HK-2 (cell line): ENCODE measurements around the gene ARL4D.
"Not testable (repeated sequence)": the region's sequence is repeated elsewhere in the genome, so short reads cannot be mapped to it uniquely, and the experiment has no call there.

ENCODE experiments used
- DNase-seq: peaks from one replicate; pipeline ENCODE4 v3.0.0-alpha.2; 2018; ENCODE audit not compliant: unreplicated experiment

Gene ARL4D, protein sequence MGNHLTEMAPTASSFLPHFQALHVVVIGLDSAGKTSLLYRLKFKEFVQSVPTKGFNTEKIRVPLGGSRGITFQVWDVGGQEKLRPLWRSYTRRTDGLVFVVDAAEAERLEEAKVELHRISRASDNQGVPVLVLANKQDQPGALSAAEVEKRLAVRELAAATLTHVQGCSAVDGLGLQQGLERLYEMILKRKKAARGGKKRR

DNA sequence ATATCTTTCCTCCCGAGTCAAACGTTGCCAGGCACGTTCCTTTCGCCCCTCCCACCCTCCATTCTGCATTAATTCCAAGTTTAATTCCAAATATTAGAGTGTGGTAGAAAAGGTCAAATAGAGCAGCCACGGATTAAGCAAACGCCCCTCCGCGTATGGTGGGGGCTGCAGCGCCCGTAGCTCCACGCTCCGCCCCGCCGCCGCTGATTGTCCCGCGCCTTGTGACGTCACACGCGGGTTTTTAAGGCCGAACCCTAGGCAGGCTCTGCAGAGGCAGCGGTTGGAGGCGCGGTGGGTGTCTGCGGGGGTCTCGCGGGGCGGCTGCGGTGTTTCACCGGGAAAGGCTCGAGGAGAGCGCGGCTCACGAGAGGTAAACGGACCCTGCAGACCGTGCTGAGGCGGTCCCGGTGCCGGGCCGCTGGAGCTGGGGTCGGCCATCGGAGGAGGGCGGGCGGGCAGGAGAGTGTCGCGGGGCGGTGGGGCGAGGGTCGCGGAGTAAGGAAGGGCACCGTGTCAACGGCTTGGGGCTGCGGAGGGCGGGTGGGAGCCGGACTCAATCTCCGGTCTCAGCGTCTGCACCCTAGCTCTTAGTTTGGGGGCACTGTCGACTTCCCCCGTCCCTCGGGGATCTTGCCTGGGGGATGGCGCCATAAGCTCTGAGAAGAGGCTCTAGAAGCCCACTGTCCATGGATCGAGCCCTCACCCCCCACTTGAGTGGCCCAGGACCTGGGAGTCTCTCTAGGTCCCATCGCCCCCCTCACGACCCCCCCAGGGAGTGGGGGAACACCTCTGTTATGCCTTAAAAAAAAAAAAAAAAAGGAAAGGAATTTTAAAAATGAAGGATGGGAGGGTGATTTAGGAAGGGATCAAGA is at the start of gene ARL4D:
ARL4D (plus strand) TSS at position 270 of the 872 bp plus-strand sequence. CDS start 740 bp downstream, outside the sequence.
- DNase-seq: peak; percentile 71

DNA sequence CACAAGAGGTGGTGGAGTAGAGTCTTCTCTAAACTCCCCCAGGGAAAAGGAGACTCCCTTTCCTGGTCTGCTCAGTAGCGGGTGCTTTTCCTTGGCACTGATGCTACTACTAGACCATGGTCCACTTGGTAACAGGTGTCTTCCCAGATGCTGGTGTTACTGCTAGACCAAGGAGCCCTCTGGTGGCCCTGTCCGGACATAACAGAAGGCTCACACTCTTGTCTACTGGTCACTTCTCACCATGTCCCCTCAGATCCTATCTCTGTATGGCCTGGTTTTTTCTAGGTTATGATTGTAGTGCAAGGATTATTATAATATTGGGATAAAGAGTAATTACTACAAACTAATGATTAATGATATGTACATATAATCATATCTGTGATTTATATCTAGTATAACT is 49.7 kb upstream of the ARL4D start:
- no peak for DNase-seq

- DNase-seq: no peak
Observed at GRCh38 chr17:43350888-43351361, 47.9 kb upstream of the ARL4D start.

DNA sequence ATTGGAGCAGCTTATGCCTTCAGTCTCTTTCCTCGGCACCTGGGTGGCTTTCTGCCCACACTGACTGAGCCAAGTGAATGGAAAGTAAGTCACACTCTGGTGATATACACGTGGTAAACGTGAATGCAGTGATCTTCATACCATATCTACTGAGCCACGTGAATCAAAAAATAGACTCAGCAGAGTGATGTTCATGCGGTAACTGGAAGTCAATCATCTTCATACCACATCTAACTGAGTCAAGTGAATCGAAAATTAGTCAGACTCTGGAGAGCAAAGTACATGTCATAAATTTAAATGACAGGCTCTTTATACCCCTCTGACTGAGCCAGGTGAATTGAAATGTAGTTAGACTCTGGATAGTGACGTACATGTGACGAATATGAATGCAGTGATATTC is 47.1 kb upstream of the ARL4D start:
- DNase-seq: no peak

GRCh38 chr17:43352579-43353331 is 46.0 kb upstream of the ARL4D start:
- DNase-seq: no peak

DNA sequence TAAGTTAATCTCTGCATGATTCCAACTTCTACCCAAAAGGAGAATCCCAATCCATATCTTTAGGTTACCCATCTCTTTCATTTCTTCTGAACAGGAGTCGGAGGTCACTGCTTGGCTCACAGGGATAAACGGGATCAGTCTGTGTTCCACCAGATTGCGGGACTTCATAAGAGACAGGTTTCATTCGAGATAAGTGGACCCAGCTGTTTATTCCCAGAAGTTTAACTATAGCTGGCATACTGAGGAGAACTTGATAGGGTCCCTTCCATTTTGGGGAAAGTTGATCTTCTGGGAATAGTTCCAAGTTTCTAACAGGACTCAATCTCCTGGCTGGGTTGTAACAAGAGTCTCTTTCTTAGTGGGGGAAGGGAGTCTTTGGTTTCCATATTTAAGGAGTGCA is 45.4 kb upstream of the ARL4D start:
- no peak for DNase-seq

DNA sequence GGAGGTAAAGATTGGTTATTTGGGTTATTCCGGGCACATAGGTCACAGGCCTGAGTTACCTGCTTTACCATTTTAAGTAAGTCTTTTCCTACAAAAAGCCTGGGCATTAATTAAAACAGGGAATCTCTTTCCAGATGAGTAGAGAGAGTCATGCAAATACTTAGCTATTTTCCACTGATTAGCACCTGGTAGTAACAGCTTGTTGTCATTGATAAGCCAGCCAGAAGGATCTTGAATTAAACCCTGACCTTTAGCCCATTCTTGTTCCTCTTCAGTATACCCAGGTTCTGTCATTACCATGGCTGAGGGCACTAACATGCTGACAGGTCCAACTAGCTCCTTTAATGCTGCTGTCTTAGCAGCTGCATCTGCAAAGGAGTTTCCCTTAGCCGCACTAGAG is 44.4 kb upstream of the ARL4D start:
- no peak for DNase-seq

GRCh38 chr17:43356450-43356849 is 42.3 kb upstream of the ARL4D start:
- DNase-seq: no peak

GRCh38 chr17:43356999-43357398 is 41.8 kb upstream of the ARL4D start:
- DNase-seq: peak; percentile 61

DNA sequence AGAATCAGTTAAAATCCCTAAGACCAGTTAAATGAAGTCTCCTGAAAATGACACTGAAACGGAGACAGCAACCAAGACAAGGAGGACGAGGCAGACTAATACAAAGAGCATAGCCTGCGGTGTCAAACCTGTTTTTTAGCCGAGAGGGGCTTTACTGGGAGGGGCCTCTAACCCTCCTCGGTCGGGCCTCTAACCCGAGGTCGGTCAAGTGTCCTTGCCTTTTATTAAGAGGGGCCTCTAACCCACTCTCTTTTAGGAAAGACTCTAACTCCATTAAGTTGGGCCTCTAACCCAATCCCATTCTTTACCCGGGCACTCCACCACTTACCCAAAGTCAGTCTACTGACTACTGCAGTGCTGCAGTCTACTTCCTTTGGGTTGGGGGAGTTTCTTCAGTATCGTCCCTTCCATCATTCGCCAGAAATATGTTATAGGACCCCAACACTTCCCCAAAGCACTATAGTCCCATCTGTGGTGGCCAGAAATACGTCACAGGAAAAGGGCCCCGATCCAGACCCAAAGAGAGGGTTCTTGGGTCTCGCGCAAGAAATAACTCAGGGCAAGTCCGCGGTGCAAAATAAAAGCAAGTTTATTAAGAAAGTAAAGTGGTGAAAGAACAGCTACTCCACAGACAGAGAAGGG is 39.2 kb upstream of the ARL4D start:
- DNase-seq: no peak

GRCh38 chr17:43360376-43360738 is 38.4 kb upstream of the ARL4D start:
- DNase-seq: peak; percentile 32

- peak; percentile 95 for DNase-seq
Observed at GRCh38 chr17:43360739-43361505, 37.9 kb upstream of the ARL4D start.

DNA sequence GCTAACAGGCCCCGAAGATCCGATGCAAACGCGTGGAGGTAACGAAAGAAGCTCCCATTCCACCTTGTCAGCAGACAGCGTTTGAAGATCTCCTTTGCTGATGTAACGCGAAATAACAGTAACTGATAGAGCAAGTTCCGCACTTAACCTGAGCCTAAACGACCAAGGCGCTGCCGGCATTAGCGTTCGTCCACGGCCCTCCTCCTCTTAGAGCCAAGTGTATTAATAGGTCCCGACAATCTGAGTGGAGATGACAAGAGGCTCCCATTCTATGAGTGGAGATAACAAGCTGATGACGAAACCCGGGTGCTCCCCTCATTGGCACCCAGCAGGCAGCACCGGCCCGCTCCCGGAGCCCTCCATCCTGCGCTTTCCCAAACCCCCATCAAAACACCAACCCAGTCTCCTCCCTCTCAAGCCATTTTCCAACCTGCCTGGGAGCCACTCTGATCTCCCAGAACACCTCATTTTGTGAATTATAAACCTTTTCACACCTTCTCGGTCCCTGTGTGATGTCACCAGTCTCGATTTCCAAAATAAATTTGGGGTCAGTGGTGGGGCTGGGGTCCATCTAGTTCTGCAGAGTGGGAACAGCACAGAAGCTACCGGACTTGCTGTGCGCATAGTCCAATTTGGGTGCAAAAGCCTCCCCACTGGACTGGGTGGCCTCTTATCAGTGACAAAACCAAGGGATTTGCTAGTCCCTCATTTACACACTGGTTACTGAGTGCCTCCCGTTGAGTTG is 35.4 kb upstream of the ARL4D start:
- no peak for DNase-seq

DNA sequence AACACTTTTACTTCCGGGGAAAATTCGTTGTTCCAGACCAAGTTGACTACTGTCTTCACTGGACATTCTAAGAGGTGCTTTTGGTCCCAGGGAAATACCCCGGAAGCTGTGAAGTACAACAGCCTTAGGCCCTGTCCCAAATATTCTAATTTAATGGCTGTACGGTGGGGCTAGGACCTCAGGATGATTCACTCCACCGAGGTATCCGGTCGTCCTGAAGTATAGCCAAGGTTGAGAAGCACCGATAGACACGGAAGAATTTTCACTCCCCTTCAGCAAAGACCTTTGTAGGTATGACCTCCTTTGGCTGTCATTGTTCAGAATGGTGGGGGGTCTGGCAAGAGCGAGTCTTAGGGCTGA is 34.9 kb upstream of the ARL4D start:
- no peak for DNase-seq

DNA sequence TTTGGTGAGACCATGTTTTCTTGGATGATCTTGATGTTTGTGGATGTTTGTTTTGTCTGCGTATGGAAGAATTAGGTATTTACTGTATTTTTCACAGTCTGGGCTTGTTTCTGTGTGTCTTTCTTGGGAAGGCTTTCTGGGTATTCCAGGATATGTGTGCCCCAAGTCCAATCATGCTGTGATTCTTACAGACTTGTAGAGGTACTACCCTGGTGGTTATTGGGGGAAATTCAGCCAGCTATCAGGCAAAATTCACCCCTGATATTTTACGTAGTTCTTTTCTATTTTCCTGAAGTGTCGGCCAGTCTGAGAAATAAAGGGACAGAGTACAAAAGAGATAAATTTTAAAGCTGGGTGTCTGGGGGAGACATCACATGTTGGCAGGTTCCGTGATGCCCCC is 33.4 kb upstream of the ARL4D start:
- DNase-seq: no peak

- not testable (repeated sequence) for DNase-seq
Observed at GRCh38 chr17:43365921-43366320, 32.9 kb upstream of the ARL4D start.

DNA sequence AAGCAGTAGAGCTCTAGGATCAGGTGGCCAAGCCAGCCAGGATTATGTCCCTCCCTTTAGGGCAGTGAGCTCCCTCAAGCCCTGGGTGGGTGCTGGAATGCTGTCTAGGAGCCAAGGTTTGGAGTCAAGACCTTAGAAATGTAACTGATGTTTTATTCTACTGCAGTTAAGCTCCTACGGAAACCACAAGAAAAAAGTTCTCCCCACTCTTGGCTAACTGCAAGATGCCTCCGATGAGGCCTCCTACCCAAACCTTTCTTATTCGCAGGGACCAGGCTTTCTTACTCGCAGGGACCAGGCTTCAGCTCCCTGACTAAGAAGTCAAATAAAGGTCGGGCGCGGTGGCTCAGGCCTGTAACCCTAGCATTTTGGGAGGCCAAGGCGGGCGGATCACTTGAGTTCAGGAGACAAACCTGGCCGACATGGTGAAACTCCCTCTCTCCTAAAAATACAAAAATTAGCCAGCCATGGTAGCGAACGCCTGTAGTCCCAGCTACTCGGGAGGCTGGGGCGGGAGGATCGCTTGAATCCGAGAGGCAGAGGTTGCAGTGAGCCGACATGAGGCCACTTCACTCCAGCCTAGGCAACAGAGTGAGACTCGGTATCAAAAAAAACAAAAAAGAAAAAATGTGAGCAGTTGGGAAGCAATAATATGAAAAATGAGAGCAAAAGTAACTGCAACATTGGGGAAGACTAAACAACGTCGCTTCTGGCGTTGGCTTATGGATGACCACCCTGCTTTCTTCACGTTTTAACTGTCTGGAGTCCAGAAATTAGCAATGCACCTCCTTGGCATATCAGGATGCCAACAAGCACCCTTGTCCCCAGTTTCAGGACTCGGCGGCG is 31.7 kb upstream of the ARL4D start:
- no peak for DNase-seq

DNA sequence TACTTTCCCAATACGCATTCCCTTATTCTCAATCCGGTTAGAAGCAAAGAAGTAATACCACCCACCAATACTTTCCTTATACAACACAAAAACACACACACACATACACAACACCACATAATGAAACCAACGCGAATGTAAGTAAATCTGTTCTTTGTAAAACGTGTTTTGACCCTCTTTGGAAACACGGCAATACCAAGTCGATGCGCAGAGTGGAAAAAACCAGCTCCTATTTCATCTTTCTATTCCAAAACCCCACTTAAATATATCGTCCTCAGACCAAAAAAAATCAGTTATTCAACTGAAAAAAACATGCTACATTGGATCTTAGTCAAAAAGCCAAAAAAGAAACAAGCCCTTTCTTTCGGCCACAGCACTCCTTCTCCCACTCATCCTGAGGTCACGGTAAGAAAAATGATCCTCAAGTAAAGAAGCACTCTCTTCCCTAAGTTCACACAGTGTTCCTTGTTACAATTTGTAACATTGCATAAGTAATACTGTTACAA is 31.0 kb upstream of the ARL4D start:
- DNase-seq: no peak

- peak; percentile 86 for DNase-seq
Observed at GRCh38 chr17:43368740-43369506, 29.9 kb upstream of the ARL4D start.
